Measurements from ENCODE around the gene ABCF1. TPM values are rescaled to one million over a fixed set of nuclear protein-coding genes. Genes with fewer than 3 reads are reported as not detected.

ABCF1 gene
- polyA plus RNA-seq, 3 donors, result 7.5 to 19.8 (median 14.6) TPM

- H3K27ac Mint-ChIP-seq, result peak overlapping the region in 4 of 7 donors; percentile 69 to 98 (median 96)
- Histone ChIP-seq H3K27ac (ENCODE audit: low read depth in 1 of 2, low read length in 2 of 2) (peak overlapping the region in 1 of 2 donors; percentile 87), H4K20me1 (ENCODE audit: insufficient read depth, low read length) (no peaks in the 10 kb centered on the region), H3K9me3 (replicated peaks in 1 of 2; ENCODE audit: control insufficient read depth in 1 of 2, insufficient read depth in 1 of 2, low read length in 2 of 2) (no peaks in the 10 kb centered on the region), H3K79me2 (ENCODE audit: insufficient read depth, low read length) (peaks cover 9% of the 10 kb centered on the region), H2AFZ (ENCODE audit: insufficient read depth, low read depth, low read length, poor library complexity, severe bottlenecking) (no peak overlapping the region), H3K4me2 (replicated peaks; ENCODE audit: extremely low read depth, low read length, poor library complexity, severe bottlenecking) (no peak overlapping the region), H3K9ac (ENCODE audit: insufficient read depth, low read length, poor library complexity, severe bottlenecking) (no peak overlapping the region), H3K36me3 (replicated peaks in 1 of 2; ENCODE audit: control insufficient read depth in 1 of 2, insufficient read depth in 2 of 2, low read length in 2 of 2) (peaks cover 39 to 60% of the 10 kb centered on the region in 2 donors), H3K27me3 (ENCODE audit: control insufficient read depth in 2 of 2, insufficient read depth in 2 of 2, low read length in 2 of 2) (no peaks in the 10 kb centered on the region), H3K4me3 (replicated peaks in 1 of 3; ENCODE audit: low read depth in 2 of 3, low read length in 3 of 3) (no peak overlapping the region), H3K4me1 (ENCODE audit: control insufficient read depth in 1 of 2, insufficient read depth in 2 of 2, low read length in 2 of 2) (peaks cover 13 to 15% of the 10 kb centered on the region in 2 donors)
- WGBS (ENCODE audit: insufficient coverage), result 96% methylated on average over 4 of the region's 8 CpGs
- TF ChIP-seq, protein P1, sequence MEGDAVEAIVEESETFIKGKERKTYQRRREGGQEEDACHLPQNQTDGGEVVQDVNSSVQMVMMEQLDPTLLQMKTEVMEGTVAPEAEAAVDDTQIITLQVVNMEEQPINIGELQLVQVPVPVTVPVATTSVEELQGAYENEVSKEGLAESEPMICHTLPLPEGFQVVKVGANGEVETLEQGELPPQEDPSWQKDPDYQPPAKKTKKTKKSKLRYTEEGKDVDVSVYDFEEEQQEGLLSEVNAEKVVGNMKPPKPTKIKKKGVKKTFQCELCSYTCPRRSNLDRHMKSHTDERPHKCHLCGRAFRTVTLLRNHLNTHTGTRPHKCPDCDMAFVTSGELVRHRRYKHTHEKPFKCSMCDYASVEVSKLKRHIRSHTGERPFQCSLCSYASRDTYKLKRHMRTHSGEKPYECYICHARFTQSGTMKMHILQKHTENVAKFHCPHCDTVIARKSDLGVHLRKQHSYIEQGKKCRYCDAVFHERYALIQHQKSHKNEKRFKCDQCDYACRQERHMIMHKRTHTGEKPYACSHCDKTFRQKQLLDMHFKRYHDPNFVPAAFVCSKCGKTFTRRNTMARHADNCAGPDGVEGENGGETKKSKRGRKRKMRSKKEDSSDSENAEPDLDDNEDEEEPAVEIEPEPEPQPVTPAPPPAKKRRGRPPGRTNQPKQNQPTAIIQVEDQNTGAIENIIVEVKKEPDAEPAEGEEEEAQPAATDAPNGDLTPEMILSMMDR (IDR thresholded peaks at IDR 0.05), result no peak
- no peak for DNase-seq
- no peaks in the 10 kb centered on the region for H3K9me3 Mint-ChIP-seq
- H3K36me3 Mint-ChIP-seq, result peaks cover 41 to 63% of the 10 kb centered on the region in 2 donors
- H3K27me3 Mint-ChIP-seq (ENCODE audit: low read depth in 3 of 3), result peaks cover 0 to 2% (median 0%) of the 10 kb centered on the region in 3 donors
- H3K4me3 Mint-ChIP-seq, result no peak overlapping the region
- peaks cover 20% of the 10 kb centered on the region for H3K4me1 Mint-ChIP-seq
- intact Hi-C loops (cut with micrococcal nuclease), result no loop called here
Observed at GRCh38 chr6:30625511-30625910, 54.3 kb downstream of the ABCF1 start.

DNA sequence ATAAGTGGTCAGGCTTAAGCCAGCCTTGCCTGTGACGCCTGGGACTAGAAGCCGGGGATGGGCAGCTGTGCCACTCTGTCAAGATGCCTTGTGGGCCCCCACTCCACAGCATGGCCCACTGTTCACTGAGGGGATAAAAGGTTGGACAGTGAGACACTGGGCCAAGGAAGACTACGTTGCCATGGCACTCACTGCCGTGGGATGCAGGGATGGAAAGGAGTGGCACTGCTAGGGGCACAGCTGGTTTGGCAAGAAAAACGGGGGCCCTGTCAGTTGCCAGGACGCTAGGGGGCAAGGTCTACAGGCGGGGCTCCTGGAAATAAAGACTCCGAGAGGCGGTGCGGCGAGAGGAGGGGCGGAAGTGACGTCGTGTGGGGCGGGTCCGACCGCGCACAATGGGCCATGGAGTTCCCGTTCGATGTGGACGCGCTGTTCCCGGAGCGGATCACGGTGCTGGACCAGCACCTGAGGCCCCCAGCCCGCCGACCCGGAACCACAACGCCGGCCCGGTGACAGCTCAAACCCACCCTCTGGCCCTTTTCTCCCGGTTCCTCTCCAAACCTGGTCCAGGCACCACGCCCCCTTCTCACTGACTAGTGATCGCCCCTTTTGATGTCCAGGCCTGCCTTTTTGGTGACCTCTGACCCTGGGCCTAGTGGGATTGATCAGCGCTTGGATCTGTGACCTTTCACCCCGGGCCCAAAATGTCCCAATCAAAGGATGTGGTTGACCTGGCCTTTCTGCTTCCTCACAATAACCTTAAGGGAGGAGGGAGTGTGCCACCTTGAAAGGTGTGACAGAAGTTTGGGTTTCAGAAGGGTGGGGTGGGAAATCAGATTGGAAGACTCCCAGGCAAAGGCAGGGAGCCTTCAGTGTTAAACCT is 55.5 kb downstream of the ABCF1 start, which contains the start of gene ATAT1:
ATAT1 (plus strand) TSS at position 391 of the 883 bp plus-strand sequence.
- Histone ChIP-seq H3K4me3 (replicated peaks in 1 of 3; ENCODE audit: low read depth in 2 of 3, low read length in 3 of 3) (peak within 1 kb of the TSS; percentile 45 to 81 (median 54)), H4K20me1 (ENCODE audit: insufficient read depth, low read length) (no peaks in the 10 kb centered on the region), H3K4me1 (ENCODE audit: control insufficient read depth in 1 of 2, insufficient read depth in 2 of 2, low read length in 2 of 2) (peaks cover 13 to 15% of the 10 kb centered on the region in 2 donors), H3K9ac (ENCODE audit: insufficient read depth, low read length, poor library complexity, severe bottlenecking) (peak within 1 kb of the TSS; percentile 72), H3K4me2 (replicated peaks; ENCODE audit: extremely low read depth, low read length, poor library complexity, severe bottlenecking) (peak within 1 kb of the TSS; percentile 83), H3K36me3 (replicated peaks in 1 of 2; ENCODE audit: control insufficient read depth in 1 of 2, insufficient read depth in 2 of 2, low read length in 2 of 2) (peaks cover 38 to 48% of the 10 kb centered on the region in 2 donors), H3K27me3 (ENCODE audit: control insufficient read depth in 2 of 2, insufficient read depth in 2 of 2, low read length in 2 of 2) (no peaks in the 10 kb centered on the region), H3K9me3 (replicated peaks in 1 of 2; ENCODE audit: control insufficient read depth in 1 of 2, insufficient read depth in 1 of 2, low read length in 2 of 2) (no peaks in the 10 kb centered on the region), H2AFZ (ENCODE audit: insufficient read depth, low read depth, low read length, poor library complexity, severe bottlenecking) (peak within 1 kb of the TSS; percentile 93), H3K79me2 (ENCODE audit: insufficient read depth, low read length) (peaks cover 5% of the 10 kb centered on the region), H3K27ac (ENCODE audit: low read depth in 1 of 2, low read length in 2 of 2) (peak within 1 kb of the TSS; percentile 52 to 87)
- TF ChIP-seq, protein P1 (IDR thresholded peaks at IDR 0.05), result peak; percentile 33
- Mint-ChIP-seq H3K9me3 (no peaks in the 10 kb centered on the region), H3K27me3 (ENCODE audit: low read depth in 3 of 3) (peaks cover 0 to 3% (median 0%) of the 10 kb centered on the region in 3 donors), H3K4me1 (peaks cover 20% of the 10 kb centered on the region), H3K4me3 (peak within 1 kb of the TSS; percentile 86 to 92), H3K36me3 (peaks cover 40 to 57% of the 10 kb centered on the region in 2 donors), H3K27ac (peak within 1 kb of the TSS; percentile 92 to 98 (median 95))
- intact Hi-C loops (cut with micrococcal nuclease), result no loop called here
- peak; percentile 85 to 88 (median 86) for DNase-seq
- 5% methylated on average over 34 of the region's 36 CpGs for WGBS (ENCODE audit: insufficient coverage)

Measured in CD14-positive monocyte (primary cell).